ENCODE results near the gene KRT32.

GRCh38 chr17:41486809-41487530 is 19.8 kb upstream of the KRT32 start:
- no peak for TF ChIP-seq TOX (CRISPR knock-in tag; IDR thresholded peaks at IDR 0.05; ENCODE audit: borderline replicate concordance)
- no peak for TF ChIP-seq ZNF70 (CRISPR knock-in tag; IDR thresholded peaks at IDR 0.05)
- TF ChIP-seq ISL1 (CRISPR knock-in tag; IDR thresholded peaks at IDR 0.05): no peak
- no peak for TF ChIP-seq RARB (CRISPR knock-in tag; IDR thresholded peaks at IDR 0.05)
- no peak for TF ChIP-seq CREB5 (CRISPR knock-in tag; IDR thresholded peaks at IDR 0.05; ENCODE audit: low read depth)
- TF ChIP-seq CSDC2 (CRISPR knock-in tag; IDR thresholded peaks at IDR 0.05): no peak
- no peak for TF ChIP-seq ARNTL (CRISPR knock-in tag; IDR thresholded peaks at IDR 0.05; ENCODE audit: borderline replicate concordance, low read depth)
- TF ChIP-seq, protein P1, sequence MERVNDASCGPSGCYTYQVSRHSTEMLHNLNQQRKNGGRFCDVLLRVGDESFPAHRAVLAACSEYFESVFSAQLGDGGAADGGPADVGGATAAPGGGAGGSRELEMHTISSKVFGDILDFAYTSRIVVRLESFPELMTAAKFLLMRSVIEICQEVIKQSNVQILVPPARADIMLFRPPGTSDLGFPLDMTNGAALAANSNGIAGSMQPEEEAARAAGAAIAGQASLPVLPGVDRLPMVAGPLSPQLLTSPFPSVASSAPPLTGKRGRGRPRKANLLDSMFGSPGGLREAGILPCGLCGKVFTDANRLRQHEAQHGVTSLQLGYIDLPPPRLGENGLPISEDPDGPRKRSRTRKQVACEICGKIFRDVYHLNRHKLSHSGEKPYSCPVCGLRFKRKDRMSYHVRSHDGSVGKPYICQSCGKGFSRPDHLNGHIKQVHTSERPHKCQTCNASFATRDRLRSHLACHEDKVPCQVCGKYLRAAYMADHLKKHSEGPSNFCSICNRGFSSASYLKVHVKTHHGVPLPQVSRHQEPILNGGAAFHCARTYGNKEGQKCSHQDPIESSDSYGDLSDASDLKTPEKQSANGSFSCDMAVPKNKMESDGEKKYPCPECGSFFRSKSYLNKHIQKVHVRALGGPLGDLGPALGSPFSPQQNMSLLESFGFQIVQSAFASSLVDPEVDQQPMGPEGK (CRISPR knock-in tag; IDR thresholded peaks at IDR 0.05; ENCODE audit: borderline replicate concordance): no peak
- TF ChIP-seq, protein P2, sequence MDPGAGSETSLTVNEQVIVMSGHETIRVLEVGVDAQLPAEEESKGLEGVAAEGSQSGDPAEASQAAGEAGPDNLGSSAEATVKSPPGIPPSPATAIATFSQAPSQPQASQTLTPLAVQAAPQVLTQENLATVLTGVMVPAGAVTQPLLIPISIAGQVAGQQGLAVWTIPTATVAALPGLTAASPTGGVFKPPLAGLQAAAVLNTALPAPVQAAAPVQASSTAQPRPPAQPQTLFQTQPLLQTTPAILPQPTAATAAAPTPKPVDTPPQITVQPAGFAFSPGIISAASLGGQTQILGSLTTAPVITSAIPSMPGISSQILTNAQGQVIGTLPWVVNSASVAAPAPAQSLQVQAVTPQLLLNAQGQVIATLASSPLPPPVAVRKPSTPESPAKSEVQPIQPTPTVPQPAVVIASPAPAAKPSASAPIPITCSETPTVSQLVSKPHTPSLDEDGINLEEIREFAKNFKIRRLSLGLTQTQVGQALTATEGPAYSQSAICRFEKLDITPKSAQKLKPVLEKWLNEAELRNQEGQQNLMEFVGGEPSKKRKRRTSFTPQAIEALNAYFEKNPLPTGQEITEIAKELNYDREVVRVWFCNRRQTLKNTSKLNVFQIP (CRISPR knock-in tag; IDR thresholded peaks at IDR 0.05; ENCODE audit: borderline replicate concordance, low read depth): no peak
- no peak for TF ChIP-seq ZFP30 (CRISPR knock-in tag; IDR thresholded peaks at IDR 0.05)
- no peak for TF ChIP-seq OSR1 (CRISPR knock-in tag; IDR thresholded peaks at IDR 0.05)
- TF ChIP-seq ZC3H10 (CRISPR knock-in tag; IDR thresholded peaks at IDR 0.05): no peak
- TF ChIP-seq ESRRG (CRISPR knock-in tag; IDR thresholded peaks at IDR 0.05): no peak
- TF ChIP-seq ZFP3 (CRISPR knock-in tag; IDR thresholded peaks at IDR 0.05): no peak

Data from SK-N-SH treated with all-trans-retinoic acid at 6 μM for 48 hours (cell line).